Right ventricle myocardium inferior (tissue), 1 donor: Measurements from ENCODE around the gene SNRNP200. TPM values are rescaled to one million over a fixed set of nuclear protein-coding genes. Genes with fewer than 3 reads are reported as not detected.
"Not testable (repeated sequence)": the region's sequence is repeated elsewhere in the genome, so short reads cannot be mapped to it uniquely, and the experiment has no call there.

ENCODE experiments used
- ATAC-seq: fragments of 200-7000 bp; cut with Tn5 transposase; one replicate; pipeline ENCODE4 v1.9.1; 2020; ENCODE audit warnings: mild to moderate bottlenecking, moderate library complexity
- DNase-seq: peaks from one replicate; pipeline ENCODE4 v3.0.0; 2021; ENCODE audit errors: missing footprints
- intact Hi-C: fragments of 100-400 bp; cut with DNase I; formaldehyde crosslinking; loops from one replicate; pipeline ENCODE4 v1.11.0; 2022
- total RNA-seq: library from RNA; stranded (reverse); fragmentation: NEBNext Ultra II Directional; extraction: Animal tissue kit (Norgen Biotek cat#: 25700); gene quantifications from one replicate; pipeline ENCODE4 v1.2.1, GENCODE V29; 2021
- donor health status: DM: no; HTN: yes; CAD: no; lungs with severe emphysema.

SNRNP200 gene
- total RNA-seq, 1 donor from 2014 or later: 50.9 TPM

- intact Hi-C loops: loop anchor here (5.0 kb wide), 1 partner anchor 35 kb away; the partner anchor contains the start of genes CIAO1 and TMEM127
- DNase-seq (no peak), ATAC-seq (no peak)
Measured at GRCh38 chr2:96301865-96302264, 3.5 kb downstream of the SNRNP200 start.

DNA sequence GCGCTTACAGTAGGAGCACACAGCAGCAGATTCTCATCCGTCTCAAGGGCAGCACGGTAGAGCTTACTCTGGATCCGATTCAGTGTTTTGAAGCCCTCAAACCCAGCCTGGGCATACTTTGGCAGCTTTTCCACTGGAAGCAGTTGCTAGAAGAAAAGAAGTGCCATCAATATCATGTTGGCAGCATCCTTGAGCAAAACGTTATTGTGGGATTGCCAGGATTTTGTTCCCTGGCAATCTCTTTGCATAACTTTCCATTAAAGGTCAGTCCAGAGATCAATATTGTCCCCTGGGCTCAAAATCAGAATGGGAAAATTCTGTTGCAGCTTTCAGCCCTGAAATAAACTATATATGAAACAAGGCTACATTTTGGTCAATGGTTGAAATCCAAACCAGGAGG, 8.4 kb downstream of the SNRNP200 start:
- intact Hi-C loops: no loop called here
- no peak for ATAC-seq

GRCh38 chr2:96294271-96294670, 11.1 kb downstream of the SNRNP200 start:
- ATAC-seq, intact Hi-C loops, DNase-seq: not testable (repeated sequence)

More for the DNA sequence above, 8.4 kb downstream of the SNRNP200 start:
- DNase-seq: no peak

DNA sequence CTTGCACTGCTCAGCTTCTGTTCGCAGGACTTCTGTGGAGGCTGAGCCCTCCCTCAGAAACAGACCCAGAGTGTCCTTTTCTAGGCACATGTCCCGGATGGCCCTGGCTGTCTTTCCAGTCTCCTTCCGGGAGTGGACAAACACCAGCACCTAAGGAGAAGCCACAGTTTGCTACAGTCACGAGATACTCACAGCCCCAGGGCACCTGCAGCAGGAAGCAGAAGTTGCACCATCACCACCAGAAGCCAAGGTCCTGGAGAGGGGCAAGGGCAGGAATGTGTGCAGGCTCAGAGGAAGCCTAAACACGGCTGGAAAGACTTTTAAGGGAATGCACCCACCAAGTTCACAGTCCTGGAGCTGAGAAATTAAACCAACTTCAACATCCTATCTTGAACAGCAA, 13.6 kb downstream of the SNRNP200 start:
- ATAC-seq: no peak
- no peak for DNase-seq
- intact Hi-C loops: no loop called here

- no peak for ATAC-seq
- no peak for DNase-seq
- intact Hi-C loops: no loop called here
Measured at GRCh38 chr2:96287273-96287856, 18.0 kb downstream of the SNRNP200 start.

- intact Hi-C loops: no loop called here
- ATAC-seq: no peak
- no peak for DNase-seq
Measured at GRCh38 chr2:96276787-96277499, 28.4 kb downstream of the SNRNP200 start.

GRCh38 chr2:96274355-96275056, 30.8 kb downstream of the SNRNP200 start:
- ATAC-seq: no peak
- no peak for DNase-seq
- intact Hi-C loops: no loop called here

- ATAC-seq (no peak), DNase-seq (no peak)
- intact Hi-C loops: no loop called here
Measured at GRCh38 chr2:96273763-96274162, 31.6 kb downstream of the SNRNP200 start.

DNA sequence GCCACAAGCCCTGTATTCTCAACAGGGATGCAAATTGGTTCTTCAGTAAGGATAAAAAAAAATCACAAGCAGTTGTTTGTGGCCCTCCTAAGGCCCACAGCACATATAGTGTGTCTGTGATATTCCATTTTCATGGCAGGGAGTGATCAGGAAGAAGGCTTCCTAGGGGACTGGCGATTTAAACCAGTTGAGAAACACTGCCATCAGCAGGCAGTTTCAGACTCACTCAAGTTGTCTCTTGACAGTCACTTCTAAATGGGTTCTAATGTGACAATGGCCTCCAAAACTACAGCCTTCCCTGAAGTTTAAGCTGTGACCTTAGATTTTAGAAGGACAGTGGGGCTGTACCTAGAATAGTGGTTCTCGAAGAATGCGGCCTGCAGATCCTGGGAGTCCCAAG, 33.4 kb downstream of the SNRNP200 start:
- ATAC-seq: no peak
- no peak for DNase-seq

DNA sequence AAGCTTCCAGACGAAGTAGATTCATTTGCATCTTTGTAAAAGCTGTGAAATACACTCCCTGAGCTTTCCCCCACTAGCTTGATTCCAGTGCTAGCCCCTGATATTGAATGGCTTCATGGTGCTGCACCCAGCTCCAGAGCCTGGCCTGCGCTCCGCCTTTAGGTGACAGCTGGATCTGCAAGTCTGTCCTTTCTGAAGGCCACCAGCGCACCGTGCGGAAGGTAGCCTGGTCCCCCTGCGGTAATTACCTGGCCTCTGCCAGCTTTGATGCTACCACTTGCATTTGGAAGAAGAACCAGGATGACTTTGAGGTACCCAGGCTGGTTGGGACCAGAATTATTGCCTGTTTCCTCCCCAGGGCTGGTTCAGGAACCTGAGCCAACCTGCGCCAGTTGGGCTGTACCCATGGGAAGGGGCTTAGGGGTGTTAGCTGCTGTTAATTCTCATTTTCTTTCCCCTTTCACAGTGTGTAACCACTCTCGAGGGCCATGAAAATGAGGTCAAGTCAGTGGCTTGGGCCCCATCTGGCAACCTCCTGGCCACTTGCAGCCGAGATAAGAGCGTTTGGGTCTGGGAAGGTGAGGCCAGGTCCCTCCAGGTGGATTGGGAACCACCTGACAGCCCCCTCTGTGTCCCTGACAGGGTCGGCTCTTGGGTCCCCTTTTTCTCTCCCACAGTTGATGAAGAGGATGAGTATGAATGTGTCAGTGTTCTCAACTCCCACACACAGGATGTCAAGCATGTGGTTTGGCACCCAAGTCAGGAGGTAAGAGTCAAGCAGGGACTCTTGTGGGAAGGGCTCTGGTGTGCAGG, 38.0 kb downstream of the SNRNP200 start:
- DNase-seq (no peak), ATAC-seq (no peak)
- intact Hi-C loops: loop anchor here (5.0 kb wide), 2 partner anchors 35 to 120 kb away; partner anchors contain the start of gene DUSP2

More for the DNA sequence above, 33.4 kb downstream of the SNRNP200 start:
- intact Hi-C loops: no loop called here

DNA sequence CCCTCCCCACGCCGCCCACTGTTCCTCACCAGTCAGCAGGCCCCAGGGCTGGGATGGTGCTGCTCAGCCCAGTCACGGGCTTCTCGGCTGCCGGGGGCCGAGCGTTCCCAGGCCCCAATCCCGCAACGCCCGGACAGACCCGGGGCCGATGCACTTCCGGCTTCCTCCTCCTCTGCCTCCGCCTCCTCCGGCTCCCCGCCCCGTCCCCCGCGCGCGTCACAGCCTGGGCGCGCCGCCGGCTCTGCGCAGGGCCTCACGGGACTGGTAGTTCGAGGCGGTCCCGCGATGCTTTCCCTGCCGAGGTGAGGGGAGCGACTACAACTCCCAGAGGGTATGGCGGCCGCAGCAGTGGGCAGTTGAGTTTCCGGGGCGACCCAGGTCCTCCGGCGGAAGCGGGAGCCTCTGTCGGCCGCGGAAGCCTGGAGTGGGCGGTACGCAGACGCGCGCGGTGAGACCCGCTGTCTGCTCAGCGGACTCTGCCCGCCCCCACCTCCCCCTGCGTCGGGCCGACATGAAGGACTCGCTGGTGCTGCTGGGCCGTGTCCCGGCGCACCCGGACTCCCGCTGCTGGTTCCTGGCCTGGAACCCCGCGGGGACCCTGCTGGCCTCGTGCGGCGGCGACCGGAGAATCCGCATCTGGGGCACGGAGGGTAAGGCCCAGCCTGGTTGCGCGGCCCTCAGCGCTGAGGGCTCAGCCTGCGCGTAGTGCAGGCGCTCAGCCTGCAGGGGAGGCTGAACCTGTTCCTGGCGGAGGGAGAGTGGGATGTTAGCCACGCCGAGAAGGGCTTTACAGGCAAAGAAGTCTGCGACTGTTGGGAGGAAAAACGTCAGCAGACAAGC, 39.3 kb downstream of the SNRNP200 start, which contains the start of the genes CIAO1 and TMEM127:
TSS of gene CIAO1 (plus strand) at position 386 of the 840 bp plus-strand sequence. CDS start at position 512, 126 bp downstream.
TSS of gene TMEM127 (minus strand) at position 158 of the 840 bp plus-strand sequence. CDS start 616 bp downstream, outside the sequence.
- intact Hi-C loops: loop anchor here (5.0 kb wide), 2 partner anchors 36 to 119 kb away; partner anchors contain the start of gene DUSP2
- DNase-seq: peak; percentile 100
- ATAC-seq: peak; percentile 98

GRCh38 chr2:96265349-96265839, 40.0 kb downstream of the SNRNP200 start:
- DNase-seq: peak; percentile 81
- peak; percentile 27 for ATAC-seq
- intact Hi-C loops: loop anchor here (5.0 kb wide), 2 partner anchors 37 to 118 kb away; partner anchors contain the start of gene DUSP2

DNA sequence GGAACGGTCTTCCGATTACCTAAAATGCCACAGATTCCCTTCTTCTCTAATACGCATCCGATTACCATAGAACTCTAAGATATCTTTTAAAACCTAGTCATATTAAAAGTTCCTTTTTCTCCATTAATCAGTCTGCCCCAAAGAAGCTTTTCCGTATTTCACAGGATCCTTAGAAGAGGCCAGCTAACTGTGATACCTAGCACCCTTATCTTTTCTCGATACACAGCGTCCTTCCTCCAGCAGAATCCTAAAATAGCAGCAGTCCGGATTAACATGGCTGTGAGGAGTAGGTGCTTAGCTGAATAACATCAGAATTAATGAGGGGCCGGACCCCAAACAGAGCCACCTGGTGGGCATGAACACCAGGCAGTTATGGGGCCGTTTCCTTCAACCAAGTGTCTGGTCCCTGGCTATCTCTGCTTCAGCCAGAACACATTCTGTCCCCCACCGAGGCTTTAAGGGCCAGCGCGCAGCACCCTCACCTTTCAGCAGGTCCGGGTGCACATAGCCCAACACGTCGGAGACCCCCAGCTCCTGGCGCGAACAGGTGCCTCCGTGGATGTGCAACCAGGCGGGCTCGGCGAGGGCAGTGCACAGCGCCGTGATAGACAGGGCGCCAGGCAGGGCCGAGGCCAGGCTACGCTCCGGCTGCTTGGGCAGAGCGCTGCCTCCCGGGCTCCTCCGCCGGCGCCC, 40.5 kb downstream of the SNRNP200 start:
- intact Hi-C loops: loop anchor here (5.0 kb wide), 2 partner anchors 37 to 118 kb away; partner anchors contain the start of gene DUSP2
- no peak for DNase-seq
- no peak for ATAC-seq

DNA sequence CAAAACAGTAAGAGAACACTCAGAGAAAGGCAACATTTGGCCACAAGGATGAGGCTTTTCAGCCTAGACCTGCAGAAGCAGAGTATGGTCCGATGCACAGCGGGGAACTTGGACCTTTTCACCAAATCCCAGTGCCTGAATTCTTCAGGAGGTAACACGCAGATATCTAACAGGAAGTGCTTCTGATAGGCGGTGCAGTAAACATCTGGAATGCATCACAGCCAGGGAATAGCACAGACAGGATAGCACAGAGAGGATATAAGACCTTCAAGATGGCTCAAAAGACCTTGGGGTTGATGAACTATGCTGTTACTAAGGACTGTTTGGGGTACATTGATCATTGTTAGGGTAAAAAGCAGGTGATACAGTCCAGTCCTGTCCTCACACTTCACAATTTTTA, 41.3 kb downstream of the SNRNP200 start:
- intact Hi-C loops: no loop called here
- DNase-seq: no peak
- ATAC-seq: no peak

- ATAC-seq: no peak
- DNase-seq: no peak
- intact Hi-C loops: no loop called here
Measured at GRCh38 chr2:96262306-96262705, 43.0 kb downstream of the SNRNP200 start.

DNA sequence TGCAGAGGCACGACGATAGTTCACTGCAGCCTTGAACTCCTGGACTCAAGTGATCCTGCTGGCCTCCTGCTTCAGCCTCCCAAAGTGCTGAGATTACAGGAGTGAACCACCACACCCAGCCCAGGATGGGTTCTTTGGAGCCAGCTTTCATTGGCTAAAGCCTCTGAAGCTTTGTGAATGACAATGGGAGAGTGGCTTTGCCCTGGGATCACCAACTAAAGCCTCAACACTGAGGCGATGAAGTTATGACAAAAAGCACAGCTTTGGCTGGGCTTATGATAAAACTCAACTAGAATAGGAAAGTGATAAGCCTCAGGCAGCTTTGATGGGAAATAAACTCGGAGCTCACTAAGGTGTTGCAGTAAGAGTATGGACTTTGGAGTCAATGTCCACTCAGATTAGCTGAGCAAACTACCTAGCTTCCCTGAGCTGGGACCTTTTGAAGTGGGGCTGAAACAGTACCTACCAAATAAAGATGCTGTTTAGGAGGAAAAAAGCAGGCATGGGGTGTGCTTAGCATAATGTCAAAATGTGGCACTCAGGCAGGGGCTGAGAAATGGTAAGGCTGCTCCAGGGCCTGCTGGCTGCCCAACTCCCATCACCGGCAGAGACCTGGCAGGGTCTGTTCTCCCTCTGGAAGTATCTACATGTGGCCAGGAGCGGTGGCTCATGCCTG, 43.9 kb downstream of the SNRNP200 start:
- intact Hi-C loops: loop anchor here (2.0 kb wide), 1 partner anchor 53 kb away; the partner anchor contains the start of gene STARD7
- no peak for DNase-seq
- no peak for ATAC-seq
